Measurements from ENCODE around the gene C18orf63. TPM values are rescaled to one million over a fixed set of nuclear protein-coding genes. Genes with fewer than 3 reads are reported as not detected.
A peak's percentile ranks its signal among the peaks of the same experiment; 100 is the strongest.

The C18orf63 gene
- total RNA-seq, 1 experiment from 2014 or later, result not detected

DNA sequence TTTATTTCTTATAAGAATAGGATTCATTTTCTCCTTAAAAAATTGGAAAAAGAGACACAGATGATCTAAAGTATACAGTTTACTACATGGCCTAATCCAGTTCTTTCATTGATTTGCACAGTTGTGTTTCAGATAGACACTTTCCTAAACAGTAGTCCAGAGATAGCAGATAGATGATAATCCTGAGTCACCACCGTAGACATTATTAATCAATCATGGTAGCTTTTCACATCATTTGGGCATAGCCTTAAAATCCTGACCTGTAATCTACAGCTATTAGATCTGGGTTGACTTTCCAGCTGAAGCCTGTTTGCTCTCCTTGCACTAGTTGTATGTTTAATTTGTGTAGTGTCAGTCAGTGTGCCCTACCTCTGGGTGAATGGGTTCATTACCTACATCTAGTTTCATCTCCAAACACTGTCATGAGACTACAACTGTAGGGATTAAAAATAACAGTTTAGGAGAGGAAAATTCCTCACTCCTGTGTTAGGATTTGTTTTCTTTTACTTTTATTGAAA is 14.1 kb downstream of the C18orf63 start:
- no peak overlapping the region for H3K27ac ChIP-seq (ENCODE audit: low read length)
- intact Hi-C loops (cut with micrococcal nuclease; ENCODE audit: unreplicated experiment) (no loop called here), in situ Hi-C loops (cut with HindIII; ENCODE audit: low pct_unique_long_range_greater_than_20kb, low sequenced_read_pairs) (loop anchor here (25.0 kb wide), 1 partner anchor 142 kb away; no protein-coding TSS in a partner anchor)
- peaks cover 8% of the 10 kb centered on the region; the same call in 1 of the 2 replicates for H3K27me3 ChIP-seq (ENCODE audit: control insufficient read depth, insufficient read depth, low read length)
- H3K36me3 ChIP-seq (ENCODE audit: control insufficient read depth, insufficient read depth, low read length), result no peaks in the 10 kb centered on the region
- no peaks in the 10 kb centered on the region for H3K4me1 ChIP-seq (ENCODE audit: control insufficient read depth, insufficient read depth, low read length)
- TF ChIP-seq TCF7L2 (IDR thresholded peaks at IDR 0.05; ENCODE audit: low read depth, low read length) (no peak), POLR2AphosphoS5 (IDR thresholded peaks at IDR 0.05; ENCODE audit: low read depth, low read length) (no peak), SIN3A (IDR thresholded peaks at IDR 0.05; ENCODE audit: borderline replicate concordance, insufficient read depth, low read depth, low read length) (no peak)
- TF ChIP-seq, protein P1, sequence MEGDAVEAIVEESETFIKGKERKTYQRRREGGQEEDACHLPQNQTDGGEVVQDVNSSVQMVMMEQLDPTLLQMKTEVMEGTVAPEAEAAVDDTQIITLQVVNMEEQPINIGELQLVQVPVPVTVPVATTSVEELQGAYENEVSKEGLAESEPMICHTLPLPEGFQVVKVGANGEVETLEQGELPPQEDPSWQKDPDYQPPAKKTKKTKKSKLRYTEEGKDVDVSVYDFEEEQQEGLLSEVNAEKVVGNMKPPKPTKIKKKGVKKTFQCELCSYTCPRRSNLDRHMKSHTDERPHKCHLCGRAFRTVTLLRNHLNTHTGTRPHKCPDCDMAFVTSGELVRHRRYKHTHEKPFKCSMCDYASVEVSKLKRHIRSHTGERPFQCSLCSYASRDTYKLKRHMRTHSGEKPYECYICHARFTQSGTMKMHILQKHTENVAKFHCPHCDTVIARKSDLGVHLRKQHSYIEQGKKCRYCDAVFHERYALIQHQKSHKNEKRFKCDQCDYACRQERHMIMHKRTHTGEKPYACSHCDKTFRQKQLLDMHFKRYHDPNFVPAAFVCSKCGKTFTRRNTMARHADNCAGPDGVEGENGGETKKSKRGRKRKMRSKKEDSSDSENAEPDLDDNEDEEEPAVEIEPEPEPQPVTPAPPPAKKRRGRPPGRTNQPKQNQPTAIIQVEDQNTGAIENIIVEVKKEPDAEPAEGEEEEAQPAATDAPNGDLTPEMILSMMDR (IDR thresholded peaks at IDR 0.05), result no peak
- TF ChIP-seq, protein P2, sequence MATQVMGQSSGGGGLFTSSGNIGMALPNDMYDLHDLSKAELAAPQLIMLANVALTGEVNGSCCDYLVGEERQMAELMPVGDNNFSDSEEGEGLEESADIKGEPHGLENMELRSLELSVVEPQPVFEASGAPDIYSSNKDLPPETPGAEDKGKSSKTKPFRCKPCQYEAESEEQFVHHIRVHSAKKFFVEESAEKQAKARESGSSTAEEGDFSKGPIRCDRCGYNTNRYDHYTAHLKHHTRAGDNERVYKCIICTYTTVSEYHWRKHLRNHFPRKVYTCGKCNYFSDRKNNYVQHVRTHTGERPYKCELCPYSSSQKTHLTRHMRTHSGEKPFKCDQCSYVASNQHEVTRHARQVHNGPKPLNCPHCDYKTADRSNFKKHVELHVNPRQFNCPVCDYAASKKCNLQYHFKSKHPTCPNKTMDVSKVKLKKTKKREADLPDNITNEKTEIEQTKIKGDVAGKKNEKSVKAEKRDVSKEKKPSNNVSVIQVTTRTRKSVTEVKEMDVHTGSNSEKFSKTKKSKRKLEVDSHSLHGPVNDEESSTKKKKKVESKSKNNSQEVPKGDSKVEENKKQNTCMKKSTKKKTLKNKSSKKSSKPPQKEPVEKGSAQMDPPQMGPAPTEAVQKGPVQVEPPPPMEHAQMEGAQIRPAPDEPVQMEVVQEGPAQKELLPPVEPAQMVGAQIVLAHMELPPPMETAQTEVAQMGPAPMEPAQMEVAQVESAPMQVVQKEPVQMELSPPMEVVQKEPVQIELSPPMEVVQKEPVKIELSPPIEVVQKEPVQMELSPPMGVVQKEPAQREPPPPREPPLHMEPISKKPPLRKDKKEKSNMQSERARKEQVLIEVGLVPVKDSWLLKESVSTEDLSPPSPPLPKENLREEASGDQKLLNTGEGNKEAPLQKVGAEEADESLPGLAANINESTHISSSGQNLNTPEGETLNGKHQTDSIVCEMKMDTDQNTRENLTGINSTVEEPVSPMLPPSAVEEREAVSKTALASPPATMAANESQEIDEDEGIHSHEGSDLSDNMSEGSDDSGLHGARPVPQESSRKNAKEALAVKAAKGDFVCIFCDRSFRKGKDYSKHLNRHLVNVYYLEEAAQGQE (IDR thresholded peaks at IDR 0.05; ENCODE audit: insufficient read depth in 1 of 2, low read depth in 2 of 2, low read length in 1 of 2), result no peak
- BruUV-seq (replicated peaks), result no TSS peak
- ATAC-seq (no peak), DNase-seq (ENCODE audit: low read depth, low spot score) (no peak)
- H3K9me3 ChIP-seq (ENCODE audit: control insufficient read depth, insufficient read depth, low read depth, low read length), result no peaks in the 10 kb centered on the region
- no peak overlapping the region for H3K4me3 ChIP-seq (ENCODE audit: low read depth in 2 of 2, low read length in 2 of 2)
- POLR2A ChIA-PET, result no interaction called here
- CTCF ChIA-PET, result no interaction called here

GRCh38 chr18:74331404-74331803 is 15.8 kb downstream of the C18orf63 start:
- CTCF ChIA-PET, result no interaction called here
- no peaks in the 10 kb centered on the region for H3K9me3 ChIP-seq (ENCODE audit: control insufficient read depth, insufficient read depth, low read depth, low read length)
- H3K27me3 ChIP-seq (ENCODE audit: control insufficient read depth, insufficient read depth, low read length), result no peaks in the 10 kb centered on the region
- no peaks in the 10 kb centered on the region for H3K4me1 ChIP-seq (ENCODE audit: control insufficient read depth, insufficient read depth, low read length)
- H3K27ac ChIP-seq (ENCODE audit: low read length), result no peak overlapping the region
- H3K4me3 ChIP-seq (ENCODE audit: low read depth in 2 of 2, low read length in 2 of 2), result no peak overlapping the region
- H3K36me3 ChIP-seq (ENCODE audit: control insufficient read depth, insufficient read depth, low read length), result no peaks in the 10 kb centered on the region
- in situ Hi-C loops (cut with HindIII; ENCODE audit: low pct_unique_long_range_greater_than_20kb, low sequenced_read_pairs), result loop anchor here (25.0 kb wide), 1 partner anchor 144 kb away; no protein-coding TSS in a partner anchor
- no peak for TF ChIP-seq TCF7L2 (IDR thresholded peaks at IDR 0.05; ENCODE audit: low read depth, low read length)
- TF ChIP-seq, protein P1 (IDR thresholded peaks at IDR 0.05), result peak; percentile 76
- intact Hi-C loops (cut with micrococcal nuclease; ENCODE audit: unreplicated experiment), result no loop called here
- no TSS peak for BruUV-seq (replicated peaks)
- ATAC-seq, result peak; percentile 88
- DNase-seq (ENCODE audit: low read depth, low spot score), result no peak
- POLR2A ChIA-PET, result no interaction called here

Data from Panc1 (cell line).